Measurements from ENCODE around the gene PSMC3IP. TPM values are rescaled to one million over a fixed set of nuclear protein-coding genes. Genes with fewer than 3 reads are reported as not detected.

The PSMC3IP gene
- total and polyA plus RNA-seq, 2 donors (not counting 3 experiments of a cell fraction or from before 2014, with no cell fraction given): 5.9 to 19.3 TPM

- POLR2A ChIA-PET: interaction anchor here (0.5 kb wide), 1 partner anchor 1008 kb away, joined by 3 read pairs; no protein-coding TSS in a partner anchor
- TSS peak; percentile 3 for BruUV-seq (replicated peaks)
- dilution Hi-C loops (cut with MboI; ENCODE audit: extremely low pct_ligation_motif_present, low sequenced_read_pairs) (no loop called here), intact Hi-C loops (cut with micrococcal nuclease) (no loop called here)
- no peak overlapping the region for H2AFZ ChIP-seq (ENCODE audit: low read depth, low read length)
- H4K20me1 ChIP-seq (replicated peaks; ENCODE audit: control insufficient read depth, extremely low read depth, insufficient read depth, low read length): no peaks in the 10 kb centered on the region
- no peak overlapping the region for H3K4me2 ChIP-seq (ENCODE audit: insufficient read depth, low read length)
- H3K9me3 ChIP-seq (replicated peaks; ENCODE audit: control insufficient read depth, insufficient read depth, low read length): no peaks in the 10 kb centered on the region
- DNase-seq (ENCODE audit: low read depth, low spot score) (no peak), FAIRE-seq (no peak)
- peaks cover 26 to 39% of the 10 kb centered on the region in 2 experiments for H3K36me3 ChIP-seq (ENCODE audit: control insufficient read depth in 2 of 2, extremely low read depth in 1 of 2, insufficient read depth in 2 of 2, low read length in 2 of 2)
- H3K27me3 ChIP-seq (ENCODE audit: control insufficient read depth in 2 of 2, insufficient read depth in 2 of 2, low read length in 2 of 2): no peaks in the 10 kb centered on the region
- H3K4me3 ChIP-seq (replicated peaks in 1 of 3; ENCODE audit: insufficient read depth in 1 of 3, low read depth in 1 of 3, low read length in 3 of 3): no peak overlapping the region
- peaks cover 16% of the 10 kb centered on the region for H3K4me1 ChIP-seq (ENCODE audit: control insufficient read depth, extremely low read depth, insufficient read depth, low read length)
- CTCF ChIA-PET: no interaction called here
- TF ChIP-seq, protein P1, sequence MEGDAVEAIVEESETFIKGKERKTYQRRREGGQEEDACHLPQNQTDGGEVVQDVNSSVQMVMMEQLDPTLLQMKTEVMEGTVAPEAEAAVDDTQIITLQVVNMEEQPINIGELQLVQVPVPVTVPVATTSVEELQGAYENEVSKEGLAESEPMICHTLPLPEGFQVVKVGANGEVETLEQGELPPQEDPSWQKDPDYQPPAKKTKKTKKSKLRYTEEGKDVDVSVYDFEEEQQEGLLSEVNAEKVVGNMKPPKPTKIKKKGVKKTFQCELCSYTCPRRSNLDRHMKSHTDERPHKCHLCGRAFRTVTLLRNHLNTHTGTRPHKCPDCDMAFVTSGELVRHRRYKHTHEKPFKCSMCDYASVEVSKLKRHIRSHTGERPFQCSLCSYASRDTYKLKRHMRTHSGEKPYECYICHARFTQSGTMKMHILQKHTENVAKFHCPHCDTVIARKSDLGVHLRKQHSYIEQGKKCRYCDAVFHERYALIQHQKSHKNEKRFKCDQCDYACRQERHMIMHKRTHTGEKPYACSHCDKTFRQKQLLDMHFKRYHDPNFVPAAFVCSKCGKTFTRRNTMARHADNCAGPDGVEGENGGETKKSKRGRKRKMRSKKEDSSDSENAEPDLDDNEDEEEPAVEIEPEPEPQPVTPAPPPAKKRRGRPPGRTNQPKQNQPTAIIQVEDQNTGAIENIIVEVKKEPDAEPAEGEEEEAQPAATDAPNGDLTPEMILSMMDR (IDR thresholded peaks at IDR 0.05; ENCODE audit: extremely low read depth in 1 of 2, insufficient read depth in 1 of 2, low read depth in 1 of 2, low read length in 2 of 2): no peak
- TF ChIP-seq POLR2AphosphoS5 (IDR thresholded peaks at IDR 0.05; ENCODE audit: insufficient read depth, low read depth, low read length) (no peak), POLR2A (IDR thresholded peaks at IDR 0.05; ENCODE audit: low read depth, low read length) (no peak), GATA2 (IDR thresholded peaks at IDR 0.05; ENCODE audit: insufficient read depth, insufficient read length, low read depth, low read length) (no peak), EZH2 (IDR thresholded peaks at IDR 0.05; ENCODE audit: borderline replicate concordance, low read depth, low read length, severe bottlenecking) (no peak), MYC (IDR thresholded peaks at IDR 0.05; ENCODE audit: low read depth, low read length) (no peak), FOS (IDR thresholded peaks at IDR 0.05; ENCODE audit: borderline replicate concordance, insufficient read depth, low read length) (no peak), MAX (IDR thresholded peaks at IDR 0.05; ENCODE audit: insufficient read depth, insufficient read length) (no peak), JUN (IDR thresholded peaks at IDR 0.05; ENCODE audit: borderline replicate concordance, insufficient read depth, insufficient read length, low read depth) (no peak)
- no peaks in the 10 kb centered on the region for H3K9me1 ChIP-seq (replicated peaks; ENCODE audit: control insufficient read depth, extremely low read depth, insufficient read depth, low read length)
- H3K79me2 ChIP-seq (ENCODE audit: control insufficient read depth, insufficient read depth, low read length): peaks cover 24% of the 10 kb centered on the region
- H3K27ac ChIP-seq (ENCODE audit: insufficient read depth, low read depth, low read length): no peak overlapping the region
- H3K9ac ChIP-seq (replicated peaks; ENCODE audit: extremely low read depth, insufficient read depth, low read length): no peak overlapping the region
Observed at GRCh38 chr17:42571435-42572225, 5.9 kb downstream of the PSMC3IP start.

All from endothelial cell of umbilical vein (primary cell).